HFFc6 (cell line): ENCODE measurements around the gene NCAM2. TPM values are rescaled to one million over a fixed set of nuclear protein-coding genes. Genes with fewer than 3 reads are reported as not detected.

ENCODE experiments used
- DNase-seq: peaks from one replicate; pipeline ENCODE4 v3.0.0-alpha.2; 2018
- H3K27ac Mint-ChIP-seq: 2 replicates; pipeline ENCODE4 v1.8.0; 2020; ENCODE audit warnings: mild to moderate bottlenecking, mixed read lengths
- H3K27me3 Mint-ChIP-seq: 2 replicates; pipeline ENCODE4 v1.8.0; 2021; ENCODE audit warnings: mild to moderate bottlenecking, moderate library complexity, mixed read lengths; ENCODE audit not compliant: insufficient read depth
- H3K36me3 Mint-ChIP-seq: 2 replicates; pipeline ENCODE4 v1.8.0; 2021; ENCODE audit warnings: low read depth, mixed read lengths
- H3K4me1 Mint-ChIP-seq: 2 replicates; pipeline ENCODE4 v1.8.0; 2020; ENCODE audit warnings: low read depth, mixed read lengths
- H3K4me3 Mint-ChIP-seq: 2 replicates; pipeline ENCODE4 v1.8.0; 2020; ENCODE audit warnings: mild to moderate bottlenecking, moderate library complexity, mixed read lengths
- H3K9me3 Mint-ChIP-seq: 2 replicates; pipeline ENCODE4 v1.8.0; 2020; ENCODE audit warnings: mild to moderate bottlenecking, mixed read lengths
- total RNA-seq, 6 experiments: library from RNA; stranded (reverse); fragmentation: NEBNext Ultra II Directional; extraction: Animal tissue kit (Norgen Biotek cat#: 25700); gene quantifications; 2 replicates in 1 of 6; 3 replicates in 5 of 6; pipeline ENCODE4 v1.2.3, GENCODE V29; 2021
- TF ChIP-seq, protein P1 (sequence below): fragments of 200-600 bp; sonication (generic); IDR thresholded peaks from 2 replicates; pipeline ENCODE4 v1.5.0; 2021; ENCODE audit warnings: antibody characterized with exemption, mild to moderate bottlenecking

Gene NCAM2
- total RNA-seq, 6 experiments from 2014 or later = 2.2 to 10.2 (median 8.8) TPM

- Mint-ChIP-seq H3K36me3 (no peaks in the 10 kb centered on the region), H3K27me3 (no peaks in the 10 kb centered on the region), H3K4me3 (no peak overlapping the region), H3K27ac (no peak overlapping the region), H3K9me3 (no peaks in the 10 kb centered on the region), H3K4me1 (peaks cover 15% of the 10 kb centered on the region; the same call in 1 of the 2 replicates)
- peak; percentile 40 for DNase-seq
- TF ChIP-seq, protein P1, sequence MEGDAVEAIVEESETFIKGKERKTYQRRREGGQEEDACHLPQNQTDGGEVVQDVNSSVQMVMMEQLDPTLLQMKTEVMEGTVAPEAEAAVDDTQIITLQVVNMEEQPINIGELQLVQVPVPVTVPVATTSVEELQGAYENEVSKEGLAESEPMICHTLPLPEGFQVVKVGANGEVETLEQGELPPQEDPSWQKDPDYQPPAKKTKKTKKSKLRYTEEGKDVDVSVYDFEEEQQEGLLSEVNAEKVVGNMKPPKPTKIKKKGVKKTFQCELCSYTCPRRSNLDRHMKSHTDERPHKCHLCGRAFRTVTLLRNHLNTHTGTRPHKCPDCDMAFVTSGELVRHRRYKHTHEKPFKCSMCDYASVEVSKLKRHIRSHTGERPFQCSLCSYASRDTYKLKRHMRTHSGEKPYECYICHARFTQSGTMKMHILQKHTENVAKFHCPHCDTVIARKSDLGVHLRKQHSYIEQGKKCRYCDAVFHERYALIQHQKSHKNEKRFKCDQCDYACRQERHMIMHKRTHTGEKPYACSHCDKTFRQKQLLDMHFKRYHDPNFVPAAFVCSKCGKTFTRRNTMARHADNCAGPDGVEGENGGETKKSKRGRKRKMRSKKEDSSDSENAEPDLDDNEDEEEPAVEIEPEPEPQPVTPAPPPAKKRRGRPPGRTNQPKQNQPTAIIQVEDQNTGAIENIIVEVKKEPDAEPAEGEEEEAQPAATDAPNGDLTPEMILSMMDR = peak; percentile 76
Measured at GRCh38 chr21:20971296-20971921, 26.8 kb upstream of the NCAM2 start.

GRCh38 chr21:20994790-20995189, 3.4 kb upstream of the NCAM2 start:
- Mint-ChIP-seq H3K4me1 (peaks cover 18% of the 10 kb centered on the region), H3K9me3 (no peaks in the 10 kb centered on the region), H3K27me3 (0 out of 2 replicates have a peak, but pooled peaks cover 6% of the 10 kb centered on the region), H3K4me3 (no peak overlapping the region), H3K36me3 (no peaks in the 10 kb centered on the region), H3K27ac (no peak overlapping the region)
- TF ChIP-seq, protein P1 = no peak
- DNase-seq = no peak

DNA sequence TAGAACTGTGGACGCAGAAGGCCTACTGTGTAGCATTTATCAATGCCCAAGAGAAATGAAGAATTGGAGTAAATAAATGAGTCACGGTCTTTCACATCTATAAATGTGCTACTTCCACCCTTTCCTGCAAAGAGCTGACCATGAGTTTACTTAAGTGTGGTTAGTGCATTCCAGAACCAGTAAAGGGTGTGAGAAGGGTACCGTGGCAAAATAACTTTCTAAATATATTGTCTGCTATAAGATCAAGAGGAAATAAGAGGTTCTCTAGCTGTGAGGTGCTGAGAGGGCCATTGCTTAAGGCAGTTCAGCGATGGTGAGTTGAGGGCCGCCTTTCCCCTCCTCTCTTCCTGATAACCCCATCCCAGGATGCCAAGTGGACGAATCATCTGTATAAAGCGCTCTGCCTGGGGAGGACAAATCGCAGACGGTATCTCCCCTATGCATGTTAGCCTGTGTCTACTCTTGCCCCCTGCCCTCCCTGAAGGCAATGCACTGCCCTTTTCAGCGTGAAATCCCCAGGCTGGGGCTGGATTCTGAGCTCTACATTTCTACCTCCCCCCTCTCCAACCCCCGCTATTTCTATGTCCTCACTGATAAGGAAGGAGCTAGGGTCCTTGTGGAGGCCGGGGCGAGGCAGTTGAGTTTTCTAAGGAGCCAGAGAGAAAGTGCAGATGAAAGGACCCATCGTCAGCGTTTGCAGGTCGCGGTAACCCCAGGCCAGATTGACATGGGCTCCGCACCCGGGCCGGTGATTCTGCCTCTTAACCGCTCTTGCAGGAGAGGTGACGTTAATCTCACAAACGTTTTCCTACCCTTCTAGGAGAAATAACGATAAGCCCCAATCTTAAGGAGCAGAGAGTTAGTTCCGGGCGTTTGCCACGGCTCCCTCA, 1.5 kb upstream of the NCAM2 start:
- DNase-seq = no peak
- Mint-ChIP-seq H3K4me1 (peaks cover 37% of the 10 kb centered on the region), H3K27me3 (0 out of 2 replicates have a peak, but pooled peaks cover 6% of the 10 kb centered on the region), H3K9me3 (no peaks in the 10 kb centered on the region), H3K27ac (no peak overlapping the region), H3K4me3 (peak overlapping the region; percentile 72; the same call in 1 of the 2 replicates), H3K36me3 (no peaks in the 10 kb centered on the region)
- TF ChIP-seq, protein P1 = no peak

- TF ChIP-seq, protein P1 = no peak
- H3K27me3 Mint-ChIP-seq = 0 out of 2 replicates have a peak, but pooled peaks cover 6% of the 10 kb centered on the region
- no peaks in the 10 kb centered on the region for H3K36me3 Mint-ChIP-seq
- peak overlapping the region; percentile 72; the same call in 1 of the 2 replicates for H3K4me3 Mint-ChIP-seq
- DNase-seq = no peak
- no peaks in the 10 kb centered on the region for H3K9me3 Mint-ChIP-seq
- H3K4me1 Mint-ChIP-seq = peaks cover 43% of the 10 kb centered on the region
- H3K27ac Mint-ChIP-seq = no peak overlapping the region
Measured at GRCh38 chr21:20997311-20997635, 936 bp upstream of the NCAM2 start.

DNA sequence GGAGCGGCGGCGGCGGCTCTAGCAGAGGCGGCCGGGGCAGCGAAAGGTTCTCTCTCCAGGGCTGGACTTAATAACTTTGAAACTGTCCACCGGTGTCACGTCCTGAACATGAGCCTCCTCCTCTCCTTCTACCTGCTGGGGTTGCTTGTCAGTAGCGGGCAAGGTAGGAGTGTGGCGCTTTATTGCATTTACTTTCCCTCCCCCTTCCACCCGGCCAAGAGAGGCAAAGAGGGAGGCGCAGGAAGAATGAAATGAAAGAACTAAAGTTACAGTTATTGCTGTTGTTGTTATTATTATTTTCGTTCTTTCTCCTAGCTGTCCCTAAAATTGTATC, 214 bp downstream of the NCAM2 start:
- H3K4me3 Mint-ChIP-seq = peak overlapping the region; percentile 90

More for the DNA sequence above, 214 bp downstream of the NCAM2 start:
- H3K4me1 Mint-ChIP-seq = peaks cover 46% of the 10 kb centered on the region
- H3K36me3 Mint-ChIP-seq = no peaks in the 10 kb centered on the region
- DNase-seq = no peak
- no peaks in the 10 kb centered on the region for H3K9me3 Mint-ChIP-seq
- H3K27me3 Mint-ChIP-seq = 0 out of 2 replicates have a peak, but pooled peaks cover 6% of the 10 kb centered on the region
- no peak overlapping the region for H3K27ac Mint-ChIP-seq
- TF ChIP-seq, protein P1 = no peak
